ENCODE measurements around the gene E2F3. TPM values are rescaled to one million over a fixed set of nuclear protein-coding genes. Genes with fewer than 3 reads are reported as not detected.

The E2F3 gene
- total RNA-seq, 1 experiment from 2014 or later: 27.1 TPM

GRCh38 chr6:20448828-20449227, 47.1 kb downstream of the E2F3 start:
- ChIA-PET RAD21 (ENCODE audit: low non-redundant PET in 1 of 2, low total read pairs in 2 of 2, uncharacterized antibody in 2 of 2, unreplicated experiment in 2 of 2) (no interaction called here), CTCF (no interaction called here), POLR2A (no interaction called here)
- TF ChIP-seq SIN3A (IDR thresholded peaks at IDR 0.05; ENCODE audit: low read depth) (no peak), EZH2 (IDR thresholded peaks at IDR 0.05) (no peak), JUND (IDR thresholded peaks at IDR 0.05) (no peak), ELF1 (IDR thresholded peaks at IDR 0.05; ENCODE audit: borderline replicate concordance, low read depth) (no peak), SRF (IDR thresholded peaks at IDR 0.05; ENCODE audit: low read depth) (no peak), ATF3 (IDR thresholded peaks at IDR 0.05) (no peak), FOSL1 (IDR thresholded peaks at IDR 0.05; ENCODE audit: low read depth) (no peak), ZFX (IDR thresholded peaks at IDR 0.05) (no peak), ZBTB33 (IDR thresholded peaks at IDR 0.05; ENCODE audit: extremely low read depth, insufficient replicate concordance, low read length) (no peak), EGR1 (IDR thresholded peaks at IDR 0.05; ENCODE audit: low read depth) (no peak)
- H3K4me1 ChIP-seq (ENCODE audit: control insufficient read depth in 1 of 2, insufficient read depth in 2 of 2, low read length in 2 of 2): peaks cover under 1 to 7% of the 10 kb centered on the region in 2 experiments; a peak in 2 of 4 replicates
- no peaks in the 10 kb centered on the region for H3K27me3 ChIP-seq (ENCODE audit: insufficient read depth, low read length)
- ATAC-seq (no peak), DNase-seq (ENCODE audit: low read depth, low spot score) (no peak)
- H4K20me1 ChIP-seq (ENCODE audit: insufficient read depth): peaks cover 30% of the 10 kb centered on the region; the same call in 1 of the 2 replicates
- no peaks in the 10 kb centered on the region for H3K9me3 ChIP-seq (ENCODE audit: control insufficient read depth in 1 of 2, insufficient read depth in 1 of 2, low read depth in 1 of 2, low read length in 2 of 2)
- no peak overlapping the region for H3K4me2 ChIP-seq (ENCODE audit: low read length)
- intact Hi-C loops (cut with micrococcal nuclease): no loop called here
- H3K36me3 ChIP-seq (ENCODE audit: control insufficient read depth in 1 of 2, insufficient read depth in 2 of 2, low read length in 2 of 2): no peaks in the 10 kb centered on the region; a peak in 1 of 4 replicates
- H3K9ac ChIP-seq (ENCODE audit: low read length): no peak overlapping the region
- no peaks in the 10 kb centered on the region for H3K9me2 ChIP-seq (ENCODE audit: insufficient read depth)
- BruUV-seq (replicated peaks): no TSS peak
- peaks cover 97% of the 10 kb centered on the region for H3K79me2 ChIP-seq (ENCODE audit: insufficient read depth, low read length)
- H2AFZ ChIP-seq (ENCODE audit: low read depth, low read length, poor library complexity, severe bottlenecking): no peak overlapping the region
- no peak overlapping the region for H3K27ac ChIP-seq (ENCODE audit: low read depth, low read length)
- no peak overlapping the region for H3K4me3 ChIP-seq (replicated peaks in 1 of 2; ENCODE audit: low read depth in 1 of 2, low read length in 2 of 2)
